Natural killer cell (primary cell): ENCODE results near the gene ULBP3. TPM values are rescaled to one million over a fixed set of nuclear protein-coding genes. Genes with fewer than 3 reads are reported as not detected.

Experiments used
- ATAC-seq, 3 donors: fragments of 150-1000 bp in 2 of 3; fragments of 200-7000 bp in 1 of 3; cut with Tn5 transposase; 1 replicate in 1 of 3; 2 replicates in 2 of 3; pipeline ENCODE4 v1.10.0; 2021; ENCODE audit warnings: mild to moderate bottlenecking in 2 of 3, moderate library complexity in 2 of 3
- DNase-seq, 2 donors: peaks; one replicate each; pipeline versions ENCODE4 v3.0.0 to v3.0.0-alpha.2; 2013 to 2021; ENCODE audit warnings: mixed read lengths in 1 of 2
- H3K27ac ChIP-seq: one replicate; pipeline ENCODE4 v1.5.1; 2013; ENCODE audit warnings: mild to moderate bottlenecking, low read length
- H3K27me3 ChIP-seq: one replicate; pipeline ENCODE4 v1.6.1; 2013; ENCODE audit warnings: low read length; ENCODE audit not compliant: control insufficient read depth, insufficient read depth
- H3K36me3 ChIP-seq: one replicate; pipeline ENCODE4 v1.6.1; 2013; ENCODE audit warnings: low read length; ENCODE audit not compliant: control insufficient read depth, insufficient read depth
- H3K4me1 ChIP-seq: one replicate; pipeline ENCODE4 v1.6.1; 2013; ENCODE audit warnings: low read length; ENCODE audit not compliant: control insufficient read depth, insufficient read depth
- H3K4me3 ChIP-seq: one replicate; pipeline ENCODE4 v1.5.1; 2013; ENCODE audit warnings: low read length
- H3K9me3 ChIP-seq: one replicate; pipeline ENCODE4 v1.6.1; 2013; ENCODE audit warnings: low read length; ENCODE audit not compliant: control insufficient read depth, insufficient read depth
- H3K27ac Mint-ChIP-seq, 2 donors: one replicate each; pipeline ENCODE4 v1.8.0; 2022; ENCODE audit warnings: mild to moderate bottlenecking in 2 of 2, mixed read lengths in 2 of 2, moderate library complexity in 1 of 2
- H3K27me3 Mint-ChIP-seq, 2 donors: one replicate each; pipeline ENCODE4 v1.8.0; 2022; ENCODE audit warnings: low read depth in 2 of 2, mixed read lengths in 2 of 2
- H3K36me3 Mint-ChIP-seq: one replicate; pipeline ENCODE4 v1.8.0; 2022; ENCODE audit warnings: mixed read lengths
- H3K4me1 Mint-ChIP-seq, 2 donors: one replicate each; pipeline ENCODE4 v1.8.0; 2022; ENCODE audit warnings: mixed read lengths in 2 of 2
- H3K4me3 Mint-ChIP-seq: one replicate; pipeline ENCODE4 v1.8.0; 2022; ENCODE audit warnings: mild to moderate bottlenecking, moderate library complexity, mixed read lengths
- H3K9me3 Mint-ChIP-seq, 2 donors: one replicate each; pipeline ENCODE4 v1.8.0; 2022; ENCODE audit warnings: mixed read lengths in 2 of 2
- CTCF ChIP-seq: fragments of 200-600 bp; IDR thresholded peaks from one replicate; pipeline ENCODE4 v1.8.0; 2022; ENCODE audit warnings: antibody characterized with exemption
- WGBS: methylation state at CpG from one replicate; pipeline ENCODE4 v1.1.7; 2013; ENCODE audit warnings: missing lambda C conversion rate; ENCODE audit not compliant: insufficient coverage; 5-methylcytosine and 5-hydroxymethylcytosine counted together
- intact Hi-C: fragments of 100-400 bp; cut with micrococcal nuclease; formaldehyde crosslinking; loops from one replicate; pipeline ENCODE4 v1.14.2; 2022
- total RNA-seq, 4 donors: library from RNA; stranded (reverse); fragments of 120-200 nt in 1 of 4; gene quantifications; one replicate each; pipeline versions ENCODE4 v1.2.3 to v1.2.4, GENCODE V29; 2013 to 2022

Gene ULBP3
- total RNA-seq, 3 donors from 2014 or later (not counting 1 experiment from before 2014, with no cell fraction given): 0.64 to 1.5 (median 0.75) TPM

GRCh38 chr6:150087336-150087735 is 18.4 kb upstream of the ULBP3 start:
- intact Hi-C loops: no loop called here
- Mint-ChIP-seq H3K27ac (no peak overlapping the region), H3K9me3 (no peaks in the 10 kb centered on the region), H3K27me3 (peaks cover 16 to 35% of the 10 kb centered on the region in 2 donors), H3K4me1 (no peaks in the 10 kb centered on the region), H3K4me3 (no peak overlapping the region), H3K36me3 (no peaks in the 10 kb centered on the region)
- Histone ChIP-seq H3K36me3 (no peaks in the 10 kb centered on the region), H3K27ac (no peak overlapping the region), H3K9me3 (no peaks in the 10 kb centered on the region), H3K27me3 (no peaks in the 10 kb centered on the region), H3K4me1 (no peaks in the 10 kb centered on the region), H3K4me3 (no peak overlapping the region)
- ATAC-seq (no peak), DNase-seq (no peak)
- TF ChIP-seq CTCF: no peak
- 94% methylated on average over 1 of the region's 1 CpG for WGBS

GRCh38 chr6:150086026-150086425 is 17.1 kb upstream of the ULBP3 start:
- no peak overlapping the region for H3K27ac Mint-ChIP-seq
- no peaks in the 10 kb centered on the region for H3K4me1 Mint-ChIP-seq
- H3K4me3 ChIP-seq: no peak overlapping the region
- ATAC-seq: no peak
- H3K36me3 Mint-ChIP-seq: no peaks in the 10 kb centered on the region
- H3K4me3 Mint-ChIP-seq: no peak overlapping the region
- DNase-seq: no peak
- H3K27me3 ChIP-seq: no peaks in the 10 kb centered on the region
- no peaks in the 10 kb centered on the region for H3K9me3 Mint-ChIP-seq
- H3K4me1 ChIP-seq: no peaks in the 10 kb centered on the region
- TF ChIP-seq CTCF: no peak
- H3K9me3 ChIP-seq: no peaks in the 10 kb centered on the region
- WGBS: 87% methylated on average over 6 of the region's 7 CpGs
- H3K27ac ChIP-seq: no peak overlapping the region
- peaks cover 16 to 35% of the 10 kb centered on the region in 2 donors for H3K27me3 Mint-ChIP-seq
- no peaks in the 10 kb centered on the region for H3K36me3 ChIP-seq
- intact Hi-C loops: no loop called here

GRCh38 chr6:150084426-150084825 is 15.5 kb upstream of the ULBP3 start:
- no peak overlapping the region for H3K4me3 Mint-ChIP-seq
- Histone ChIP-seq H3K9me3 (no peaks in the 10 kb centered on the region), H3K36me3 (no peaks in the 10 kb centered on the region), H3K4me1 (peaks cover 3% of the 10 kb centered on the region), H3K27me3 (no peaks in the 10 kb centered on the region), H3K4me3 (no peak overlapping the region), H3K27ac (no peak overlapping the region)
- peaks cover 22 to 42% of the 10 kb centered on the region in 2 donors for H3K27me3 Mint-ChIP-seq
- no peak for TF ChIP-seq CTCF
- H3K36me3 Mint-ChIP-seq: no peaks in the 10 kb centered on the region
- no peak for ATAC-seq
- peaks cover 6% of the 10 kb centered on the region in 2 donors for H3K4me1 Mint-ChIP-seq
- H3K27ac Mint-ChIP-seq: no peak overlapping the region
- 88% methylated on average over 7 of the region's 7 CpGs for WGBS
- no peak for DNase-seq
- H3K9me3 Mint-ChIP-seq: no peaks in the 10 kb centered on the region
- intact Hi-C loops: no loop called here

- Mint-ChIP-seq H3K4me3 (no peak overlapping the region), H3K4me1 (peaks cover 6% of the 10 kb centered on the region in 2 donors), H3K36me3 (no peaks in the 10 kb centered on the region), H3K9me3 (no peaks in the 10 kb centered on the region), H3K27me3 (peaks cover 22 to 48% of the 10 kb centered on the region in 2 donors), H3K27ac (no peak overlapping the region)
- Histone ChIP-seq H3K4me3 (no peak overlapping the region), H3K27ac (no peak overlapping the region), H3K4me1 (peaks cover 3% of the 10 kb centered on the region), H3K27me3 (no peaks in the 10 kb centered on the region), H3K36me3 (no peaks in the 10 kb centered on the region), H3K9me3 (no peaks in the 10 kb centered on the region)
- no peak for DNase-seq
- no peak for TF ChIP-seq CTCF
- ATAC-seq: no peak
- 80% methylated on average over 3 of the region's 3 CpGs for WGBS
- intact Hi-C loops: no loop called here
Measured at GRCh38 chr6:150083839-150084238, 14.9 kb upstream of the ULBP3 start.
